ENCODE results near the gene CDKN1C. TPM values are rescaled to one million over a fixed set of nuclear protein-coding genes. Genes with fewer than 3 reads are reported as not detected.

The CDKN1C gene
- total and polyA plus RNA-seq, 2 donors (not counting 1 experiment from before 2014, with no cell fraction given): 8.6 to 31.5 TPM

DNA sequence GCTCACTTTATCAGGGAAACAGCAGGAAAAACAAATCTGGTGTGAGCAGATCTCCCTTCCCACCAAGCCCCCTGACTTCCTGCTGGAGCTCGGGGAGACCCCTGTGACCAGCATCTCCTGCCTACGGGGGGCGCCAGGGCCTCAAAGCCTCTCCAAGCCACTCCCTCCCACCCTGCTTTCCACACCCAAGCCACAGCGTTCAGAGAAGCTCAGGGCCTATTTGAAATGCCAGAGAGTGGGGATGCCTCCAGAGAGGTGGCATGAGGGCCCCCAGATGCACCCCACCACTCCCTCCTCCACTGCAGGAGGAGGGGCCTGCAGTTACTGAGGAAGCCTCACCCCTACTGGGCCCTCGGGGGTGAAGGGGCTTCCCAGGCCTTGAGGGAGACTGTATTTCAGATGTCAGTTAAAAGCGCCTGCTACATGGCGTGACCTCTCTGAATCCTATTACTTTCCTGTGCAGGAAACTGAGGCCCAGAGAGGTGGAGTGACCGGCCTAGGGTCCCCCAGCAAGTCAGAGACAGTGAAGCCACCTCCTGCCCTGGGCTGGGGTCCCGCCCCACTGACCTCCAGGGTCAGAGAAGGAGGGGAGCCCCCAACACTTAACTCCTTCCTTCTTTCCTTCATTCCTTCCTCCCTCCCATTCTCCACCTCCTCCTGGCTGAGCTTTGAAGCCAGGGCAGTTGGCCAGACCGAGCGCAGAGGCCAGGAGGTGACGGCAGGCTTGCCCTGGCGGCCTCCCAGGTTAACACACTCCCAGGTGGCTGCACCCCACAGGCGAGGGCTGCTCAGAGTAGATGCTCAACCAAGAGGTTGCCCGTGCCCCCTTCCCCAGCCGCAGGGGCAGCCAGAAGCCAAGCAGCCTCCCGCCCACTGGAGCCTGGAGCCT is 6.0 kb upstream of the CDKN1C start:
- peak overlapping the region in 2 of 4 experiments; percentile 39 to 62 for H3K4me3 ChIP-seq (replicated peaks in 1 of 4; ENCODE audit: control extremely low read depth in 1 of 4, insufficient read depth in 1 of 4, low read depth in 3 of 4, low read length in 4 of 4)
- H3K27me3 ChIP-seq (ENCODE audit: control insufficient read depth, insufficient read depth, low read length): no peaks in the 10 kb centered on the region
- H4K20me1 ChIP-seq (ENCODE audit: control insufficient read depth, extremely low read depth, insufficient read depth, low read length): no peaks in the 10 kb centered on the region
- no peak overlapping the region for H3K9ac ChIP-seq (ENCODE audit: insufficient read depth, low read length)
- TF ChIP-seq EZH2 (IDR thresholded peaks at IDR 0.05; ENCODE audit: low read length, missing control alignments): no peak
- peak overlapping the region; percentile 88 for H3K4me2 ChIP-seq (ENCODE audit: extremely low read depth, insufficient read depth, low read length)
- no peaks in the 10 kb centered on the region for H3K9me3 ChIP-seq (ENCODE audit: control insufficient read depth, insufficient read depth, low read depth, low read length)
- H2AFZ ChIP-seq (ENCODE audit: low read length): peak overlapping the region; percentile 19
- H3K79me2 ChIP-seq (ENCODE audit: control insufficient read depth, insufficient read depth, low read length): no peaks in the 10 kb centered on the region
- H3K36me3 ChIP-seq (ENCODE audit: control insufficient read depth, insufficient read depth, low read length): no peaks in the 10 kb centered on the region
- peaks cover 11% of the 10 kb centered on the region for H3K4me1 ChIP-seq (ENCODE audit: control insufficient read depth, extremely low read depth, insufficient read depth, low read length)
- no peak overlapping the region for H3K27ac ChIP-seq (ENCODE audit: insufficient read depth, low read length)
- DNase-seq (ENCODE audit: low read depth in 2 of 2): peak; percentile 26 to 30

GRCh38 chr11:2890466-2891294 is 5.1 kb upstream of the CDKN1C start:
- H3K27ac ChIP-seq (ENCODE audit: insufficient read depth, low read length): no peak overlapping the region
- peaks cover 11% of the 10 kb centered on the region for H3K4me1 ChIP-seq (ENCODE audit: control insufficient read depth, extremely low read depth, insufficient read depth, low read length)
- TF ChIP-seq EZH2 (IDR thresholded peaks at IDR 0.05; ENCODE audit: low read length, missing control alignments) (no peak), CTCF (conservative IDR thresholded peaks at IDR 0.05 in 1 of 2, IDR thresholded peaks at IDR 0.05 in 1 of 2; ENCODE audit: low read depth in 1 of 2, low read length in 2 of 2) (no peak)
- no peak overlapping the region for H3K4me2 ChIP-seq (ENCODE audit: extremely low read depth, insufficient read depth, low read length)
- H4K20me1 ChIP-seq (ENCODE audit: control insufficient read depth, extremely low read depth, insufficient read depth, low read length): no peaks in the 10 kb centered on the region
- no peaks in the 10 kb centered on the region for H3K36me3 ChIP-seq (ENCODE audit: control insufficient read depth, insufficient read depth, low read length)
- H3K9me3 ChIP-seq (ENCODE audit: control insufficient read depth, insufficient read depth, low read depth, low read length): no peaks in the 10 kb centered on the region
- DNase-seq (ENCODE audit: low read depth in 2 of 2): peak; percentile 22 to 73
- H3K9ac ChIP-seq (ENCODE audit: insufficient read depth, low read length): no peak overlapping the region
- H3K4me3 ChIP-seq (replicated peaks in 1 of 4; ENCODE audit: control extremely low read depth in 1 of 4, insufficient read depth in 1 of 4, low read depth in 3 of 4, low read length in 4 of 4): no peak overlapping the region
- no peaks in the 10 kb centered on the region for H3K27me3 ChIP-seq (ENCODE audit: control insufficient read depth, insufficient read depth, low read length)
- no peak overlapping the region for H2AFZ ChIP-seq (ENCODE audit: low read length)
- no peaks in the 10 kb centered on the region for H3K79me2 ChIP-seq (ENCODE audit: control insufficient read depth, insufficient read depth, low read length)

GRCh38 chr11:2889362-2890273 is 4.0 kb upstream of the CDKN1C start:
- Histone ChIP-seq H3K9ac (ENCODE audit: insufficient read depth, low read length) (no peak overlapping the region), H3K4me2 (ENCODE audit: extremely low read depth, insufficient read depth, low read length) (no peak overlapping the region), H3K27ac (ENCODE audit: insufficient read depth, low read length) (no peak overlapping the region), H3K27me3 (ENCODE audit: control insufficient read depth, insufficient read depth, low read length) (no peaks in the 10 kb centered on the region), H3K36me3 (ENCODE audit: control insufficient read depth, insufficient read depth, low read length) (no peaks in the 10 kb centered on the region), H3K79me2 (ENCODE audit: control insufficient read depth, insufficient read depth, low read length) (no peaks in the 10 kb centered on the region), H3K4me1 (ENCODE audit: control insufficient read depth, extremely low read depth, insufficient read depth, low read length) (peaks cover 11% of the 10 kb centered on the region), H3K4me3 (replicated peaks in 1 of 4; ENCODE audit: control extremely low read depth in 1 of 4, insufficient read depth in 1 of 4, low read depth in 3 of 4, low read length in 4 of 4) (no peak overlapping the region), H2AFZ (ENCODE audit: low read length) (no peak overlapping the region), H4K20me1 (ENCODE audit: control insufficient read depth, extremely low read depth, insufficient read depth, low read length) (no peaks in the 10 kb centered on the region), H3K9me3 (ENCODE audit: control insufficient read depth, insufficient read depth, low read depth, low read length) (no peaks in the 10 kb centered on the region)
- TF ChIP-seq EZH2 (IDR thresholded peaks at IDR 0.05; ENCODE audit: low read length, missing control alignments) (no peak), CTCF (conservative IDR thresholded peaks at IDR 0.05 in 1 of 2, IDR thresholded peaks at IDR 0.05 in 1 of 2; ENCODE audit: low read depth in 1 of 2, low read length in 2 of 2) (no peak)
- no peak for DNase-seq (ENCODE audit: low read depth in 2 of 2)

Data from fibroblast of lung (primary cell).